ENCODE measurements around the gene ANO7. TPM values are rescaled to one million over a fixed set of nuclear protein-coding genes. Genes with fewer than 3 reads are reported as not detected.

The ANO7 gene
- total and polyA plus RNA-seq, 2 donors (not counting 1 experiment from before 2014, with no cell fraction given): 0.64 to 1.8 TPM

DNA sequence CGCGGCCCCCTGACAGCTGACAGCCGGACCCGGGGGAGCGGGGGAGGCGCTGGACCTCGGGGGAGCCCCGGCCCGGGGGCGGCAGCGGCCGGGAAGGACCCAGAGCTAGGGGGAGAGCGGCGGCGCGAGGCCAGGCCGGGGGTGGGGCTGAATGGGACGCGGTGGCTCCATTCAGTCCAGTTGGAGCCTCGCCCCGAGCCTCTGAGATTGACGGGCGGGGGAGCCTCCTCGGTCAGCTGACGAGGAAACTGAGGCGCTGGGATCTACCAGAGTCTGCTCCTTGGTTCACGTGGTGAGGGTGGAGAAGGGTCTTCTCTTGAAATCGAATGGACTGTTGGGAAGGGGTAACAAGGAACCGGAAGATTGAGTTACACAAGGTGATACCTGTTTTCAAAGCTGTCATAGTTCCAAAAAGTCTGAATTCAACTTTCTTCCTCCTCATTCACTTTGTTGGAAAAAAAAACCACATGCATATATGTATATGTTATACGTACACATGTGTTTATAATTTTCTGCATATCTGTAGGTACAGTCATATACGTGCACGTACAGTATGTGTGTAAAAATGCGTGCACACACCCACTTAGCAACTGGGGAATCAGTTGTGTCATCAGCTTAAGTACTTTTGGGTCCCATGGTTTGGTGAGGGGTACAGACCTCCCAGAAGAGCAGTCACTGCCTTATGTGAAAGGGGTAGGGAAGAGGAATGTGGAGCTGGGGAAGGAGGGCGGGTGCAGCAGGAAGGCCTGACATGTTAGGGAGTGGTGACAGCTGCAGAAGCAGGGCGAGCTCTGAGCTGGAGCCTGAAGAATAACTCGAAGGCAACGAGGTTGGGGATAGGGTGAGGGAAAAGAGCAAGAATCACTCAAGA is 37.6 kb upstream of the ANO7 start:
- TF ChIP-seq, protein P1, sequence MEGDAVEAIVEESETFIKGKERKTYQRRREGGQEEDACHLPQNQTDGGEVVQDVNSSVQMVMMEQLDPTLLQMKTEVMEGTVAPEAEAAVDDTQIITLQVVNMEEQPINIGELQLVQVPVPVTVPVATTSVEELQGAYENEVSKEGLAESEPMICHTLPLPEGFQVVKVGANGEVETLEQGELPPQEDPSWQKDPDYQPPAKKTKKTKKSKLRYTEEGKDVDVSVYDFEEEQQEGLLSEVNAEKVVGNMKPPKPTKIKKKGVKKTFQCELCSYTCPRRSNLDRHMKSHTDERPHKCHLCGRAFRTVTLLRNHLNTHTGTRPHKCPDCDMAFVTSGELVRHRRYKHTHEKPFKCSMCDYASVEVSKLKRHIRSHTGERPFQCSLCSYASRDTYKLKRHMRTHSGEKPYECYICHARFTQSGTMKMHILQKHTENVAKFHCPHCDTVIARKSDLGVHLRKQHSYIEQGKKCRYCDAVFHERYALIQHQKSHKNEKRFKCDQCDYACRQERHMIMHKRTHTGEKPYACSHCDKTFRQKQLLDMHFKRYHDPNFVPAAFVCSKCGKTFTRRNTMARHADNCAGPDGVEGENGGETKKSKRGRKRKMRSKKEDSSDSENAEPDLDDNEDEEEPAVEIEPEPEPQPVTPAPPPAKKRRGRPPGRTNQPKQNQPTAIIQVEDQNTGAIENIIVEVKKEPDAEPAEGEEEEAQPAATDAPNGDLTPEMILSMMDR (IDR thresholded peaks at IDR 0.05): peak; percentile 39
- no peak for TF ChIP-seq EZH2 (IDR thresholded peaks at IDR 0.05; ENCODE audit: borderline replicate concordance, insufficient read depth, low read depth, low read length, poor library complexity, severe bottlenecking)
- POLR2A ChIA-PET: interaction anchor here (0.5 to 2.1 kb wide), 10 partner anchors 18 to 728 kb away, joined by 3 to 13 read pairs (median 4); no protein-coding TSS in a partner anchor
- no peak for DNase-seq
- Histone ChIP-seq H3K27me3 (replicated peaks in 1 of 4; ENCODE audit: control extremely low read depth in 1 of 4, control insufficient read depth in 3 of 4, insufficient read depth in 4 of 4, low read length in 3 of 4) (no peaks in the 10 kb centered on the region), H3K4me2 (replicated peaks; ENCODE audit: low read depth, low read length, poor library complexity, severe bottlenecking) (peak overlapping the region; percentile 99), H3K36me3 (replicated peaks in 1 of 2; ENCODE audit: control extremely low read depth in 1 of 2, control insufficient read depth in 1 of 2, extremely low read depth in 1 of 2, insufficient read depth in 2 of 2, low read length in 1 of 2) (peaks cover 0 to 9% of the 10 kb centered on the region in 2 experiments), H3K9me3 (ENCODE audit: control extremely low read depth in 1 of 3, control insufficient read depth in 2 of 3, insufficient read depth in 1 of 3, low read length in 2 of 3) (no peaks in the 10 kb centered on the region), H3K9ac (ENCODE audit: low read length) (peak overlapping the region; percentile 85), H3K79me2 (ENCODE audit: control insufficient read depth, insufficient read depth, low read length) (peaks cover 36% of the 10 kb centered on the region), H2AFZ (ENCODE audit: insufficient read depth, low read depth, low read length, poor library complexity, severe bottlenecking) (peak overlapping the region; percentile 99), H4K20me1 (ENCODE audit: control insufficient read depth, insufficient read depth, low read length, poor library complexity, severe bottlenecking) (no peaks in the 10 kb centered on the region), H3K4me3 (ENCODE audit: control extremely low read depth in 1 of 5, extremely low read depth in 1 of 5, insufficient read depth in 1 of 5, low read depth in 2 of 5, low read length in 4 of 5) (peak overlapping the region; percentile 56 to 94 (median 84)), H3K27ac (ENCODE audit: low read length in 2 of 2) (peak overlapping the region in 1 of 2 donors; percentile 80), H3K4me1 (ENCODE audit: control insufficient read depth in 2 of 2, insufficient read depth in 2 of 2, low read length in 2 of 2) (peaks cover 12 to 20% of the 10 kb centered on the region in 2 donors)
- Mint-ChIP-seq H3K27ac (peak overlapping the region; percentile 93), H3K4me3 (peak overlapping the region; percentile 96), H3K9me3 (ENCODE audit: insufficient read depth) (no peaks in the 10 kb centered on the region), H3K27me3 (no peaks in the 10 kb centered on the region), H3K4me1 (peaks cover 35% of the 10 kb centered on the region)
- CTCF ChIA-PET: interaction anchor here (0.7 to 4.5 kb wide), 15 partner anchors 27 to 818 kb away, joined by 3 to 101 read pairs (median 5); partner anchors contain the start of gene MTERF4
- intact Hi-C loops (cut with micrococcal nuclease): loop anchor here (1.0 to 5.0 kb wide), 10 partner anchors 24 to 237 kb away; partner anchors contain the start of genes FARP2, HDLBP, MTERF4 and SEPTIN2
- ATAC-seq (ENCODE audit: low read depth): no peak
- 18% methylated on average over 34 of the region's 37 CpGs for WGBS (ENCODE audit: insufficient coverage)

Measured in B cell (primary cell).